HG02884 (cell line): ENCODE measurements around the gene TECPR1.

Experiments
- ATAC-seq: cut with Tn5 transposase; IDR thresholded peaks from one replicate; pipeline ENCODE4 v1.9.1; 2021; ENCODE audit warnings: mild to moderate bottlenecking, moderate library complexity; ENCODE audit not compliant: unreplicated experiment

TECPR1 gene

GRCh38 chr7:98170966-98171365, 81.1 kb downstream of the TECPR1 start:
- ATAC-seq: no peak

GRCh38 chr7:98168904-98169621, 83.0 kb downstream of the TECPR1 start:
- no peak for ATAC-seq

DNA sequence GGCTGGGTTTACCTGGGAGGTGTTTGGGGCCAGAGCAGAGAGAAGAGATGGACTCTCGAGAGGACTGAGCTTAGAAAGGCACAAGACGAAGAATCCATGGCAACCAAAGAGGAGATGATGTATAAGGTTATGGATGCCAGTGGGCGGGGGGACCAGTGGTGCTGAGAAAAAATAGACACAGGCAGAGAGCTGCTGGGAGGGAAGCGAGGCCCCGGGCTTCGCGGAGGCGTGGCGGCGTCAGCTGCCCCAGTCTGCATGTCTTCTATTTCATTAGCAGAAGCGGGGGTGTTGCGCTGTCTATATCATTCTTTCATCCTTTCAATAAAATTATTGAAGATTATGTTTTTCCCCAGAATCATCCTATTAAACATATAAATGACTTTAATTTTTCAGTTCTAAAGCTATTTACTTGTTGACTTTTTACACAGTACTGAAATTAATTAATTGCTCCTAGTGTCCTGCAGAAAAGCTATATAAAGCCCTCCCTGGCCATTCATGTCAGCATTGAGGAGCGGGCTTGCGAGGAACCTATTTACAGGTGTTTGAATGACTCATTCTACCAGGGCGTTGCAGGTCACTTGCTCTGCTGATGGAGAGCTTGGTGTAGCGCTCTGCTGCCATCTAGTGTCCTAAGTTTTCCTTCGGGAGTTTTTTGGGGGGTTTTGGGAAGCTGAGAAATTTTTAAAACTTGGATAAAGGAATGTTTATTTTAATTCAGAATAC, 83.7 kb downstream of the TECPR1 start:
- peak; percentile 74 for ATAC-seq

DNA sequence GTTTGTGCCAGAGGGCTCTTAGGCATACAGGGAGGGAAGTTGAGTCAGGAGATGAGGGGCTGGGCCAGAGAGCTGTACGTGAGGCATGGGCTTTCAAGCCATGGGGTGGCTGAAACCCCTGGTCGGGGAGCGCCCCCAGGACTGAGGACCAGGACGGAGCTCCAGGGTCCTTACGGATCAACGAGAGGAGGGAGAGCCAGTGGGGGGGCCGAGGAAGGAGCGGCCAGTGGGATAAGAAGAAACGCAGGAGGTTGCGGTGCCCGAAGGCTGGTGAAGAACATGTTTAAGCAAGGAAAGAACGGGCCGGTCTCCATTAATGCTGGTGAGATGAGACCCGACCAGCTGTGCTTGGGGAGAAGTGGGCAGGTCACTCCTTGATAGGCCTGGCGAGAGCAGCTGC, 84.4 kb downstream of the TECPR1 start:
- ATAC-seq: no peak

- no peak for ATAC-seq
These were observed 85.4 kb downstream of the TECPR1 start for GRCh38 chr7:98166668-98166970.

- ATAC-seq: no peak
These were observed 86.0 kb downstream of the TECPR1 start for GRCh38 chr7:98165827-98166667.
